Activated CD4-positive, alpha-beta T cell treated with anti-CD3 and anti-CD28 coated beads for 48 hours (primary cell): Measurements from ENCODE around the gene TMTC2.

Experiments used
- DNase-seq: peaks from one replicate; pipeline ENCODE4 v3.0.0-alpha.2; 2020

TMTC2 gene

GRCh38 chr12:83027021-83027723 lies 340.5 kb downstream of the TMTC2 start:
- DNase-seq: no peak

GRCh38 chr12:83031196-83031595 lies 344.5 kb downstream of the TMTC2 start:
- no peak for DNase-seq

- no peak for DNase-seq
Observed at GRCh38 chr12:83036847-83037246, 350.1 kb downstream of the TMTC2 start.

GRCh38 chr12:83039413-83039812 lies 352.7 kb downstream of the TMTC2 start:
- DNase-seq: no peak

- no peak for DNase-seq
Observed at GRCh38 chr12:83040339-83040738, 353.6 kb downstream of the TMTC2 start.

GRCh38 chr12:83040991-83041390 lies 354.3 kb downstream of the TMTC2 start:
- no peak for DNase-seq

- DNase-seq: no peak
Observed at GRCh38 chr12:83042441-83043200, 355.9 kb downstream of the TMTC2 start.

- no peak for DNase-seq
Observed at GRCh38 chr12:83044736-83045135, 358.0 kb downstream of the TMTC2 start.

- DNase-seq: no peak
Observed at GRCh38 chr12:83046019-83046418, 359.3 kb downstream of the TMTC2 start.

GRCh38 chr12:83049306-83049705 lies 362.6 kb downstream of the TMTC2 start:
- DNase-seq: no peak

- no peak for DNase-seq
Observed at GRCh38 chr12:83052890-83053541, 366.3 kb downstream of the TMTC2 start.

GRCh38 chr12:83057436-83057835 lies 370.7 kb downstream of the TMTC2 start:
- DNase-seq: no peak

GRCh38 chr12:83059107-83059506 lies 372.4 kb downstream of the TMTC2 start:
- DNase-seq: no peak

- DNase-seq: no peak
Observed at GRCh38 chr12:83065562-83065961, 378.9 kb downstream of the TMTC2 start.

GRCh38 chr12:83067981-83068380 lies 381.3 kb downstream of the TMTC2 start:
- DNase-seq: no peak

- DNase-seq: no peak
Observed at GRCh38 chr12:83074358-83074894, 387.7 kb downstream of the TMTC2 start.

- DNase-seq: no peak
Observed at GRCh38 chr12:83075471-83075870, 388.8 kb downstream of the TMTC2 start.

- DNase-seq: no peak
Observed at GRCh38 chr12:83077041-83077440, 390.3 kb downstream of the TMTC2 start.

GRCh38 chr12:83082690-83083276 lies 396.1 kb downstream of the TMTC2 start:
- DNase-seq: no peak

- DNase-seq: no peak
Observed at GRCh38 chr12:83083616-83084015, 396.9 kb downstream of the TMTC2 start.

GRCh38 chr12:83084516-83085234 lies 398.0 kb downstream of the TMTC2 start:
- DNase-seq: no peak

- no peak for DNase-seq
Observed at GRCh38 chr12:83086023-83086422, 399.3 kb downstream of the TMTC2 start.

GRCh38 chr12:83089575-83089974 lies 402.9 kb downstream of the TMTC2 start:
- DNase-seq: no peak
